H1 (cell line): ENCODE measurements around the gene ST3GAL2. TPM values are rescaled to one million over a fixed set of nuclear protein-coding genes. Genes with fewer than 3 reads are reported as not detected.

Experiments
- BCL11A ChIP-seq, 2 experiments: IDR thresholded peaks; one replicate each; pipeline ENCODE4 v1.6.1; 2011; ENCODE audit warnings: low read depth in 2 of 2, low read length in 2 of 2, mild to moderate bottlenecking in 2 of 2
- CHD7 ChIP-seq: fragments of 300-600 bp; sonication (generic); IDR thresholded peaks from 2 replicates; pipeline ENCODE4 v1.7.1; 2012; ENCODE audit warnings: low read length, moderate library complexity, mild to moderate bottlenecking, inconsistent platforms; ENCODE audit not compliant: insufficient replicate concordance
- polyA plus RNA-seq, 7 experiments: library from polyadenylated mRNA; depleted of rRNA in 3 of 7; stranded (reverse) in 5 of 7; unstranded in 2 of 7; fragments of >200 nt in 5 of 7; fragments of 200-250 nt in 2 of 7; gene quantifications; 1 replicate in 5 of 7; 2 replicates in 1 of 7; 4 replicates in 1 of 7; pipeline versions ENCODE4 v1.2.1 to v1.2.3, GENCODE V29; 2011 to 2013; ENCODE audit warnings: missing spikeins in 2 of 7, mixed read lengths in 2 of 7
- total RNA-seq: library from RNA; stranded (reverse); fragmentation: NEBNext Ultra II Directional; extraction: Animal tissue kit (Norgen Biotek cat#: 25700); gene quantifications from 2 replicates; pipeline ENCODE4 v1.2.1, GENCODE V29; 2021

Gene ST3GAL2
- total and polyA plus RNA-seq, 2 of the 8 experiments (the other 6 are each of a cell fraction or from before 2014, with no cell fraction given): 14.4 to 39.7 TPM

- TF ChIP-seq CHD7 (no peak), BCL11A (IDR thresholded peaks at IDR 0.05; ENCODE audit: low read depth in 2 of 2, low read length in 2 of 2) (no peak)
Measured at GRCh38 chr16:70383421-70383960, 55.4 kb downstream of the ST3GAL2 start (continued).
